H9 (cell line): Measurements from ENCODE around the gene TBXAS1. TPM values are rescaled to one million over a fixed set of nuclear protein-coding genes. Genes with fewer than 3 reads are reported as not detected.

Experiments used
- DNase-seq: peaks from one replicate; pipeline ENCODE4 v3.0.0-alpha.2; 2017
- H2AFZ ChIP-seq: one replicate; pipeline ENCODE4 v1.6.1; 2013; ENCODE audit warnings: mild to moderate bottlenecking, low read length, control low read depth, moderate library complexity
- H2AK5ac ChIP-seq: 2 replicates; pipeline ENCODE4 v1.6.1; 2013; ENCODE audit warnings: low read length, control low read depth, mixed read lengths; ENCODE audit not compliant: insufficient read length
- H2BK120ac ChIP-seq: one replicate; pipeline ENCODE4 v1.6.1; 2013; ENCODE audit warnings: low read depth, mild to moderate bottlenecking, low read length, control low read depth, inconsistent platforms; ENCODE audit not compliant: poor library complexity, severe bottlenecking
- H2BK12ac ChIP-seq: 2 replicates; pipeline ENCODE4 v1.6.1; 2013; ENCODE audit warnings: low read length, control low read depth, mixed read lengths, low read depth; ENCODE audit not compliant: insufficient read length
- H2BK15ac ChIP-seq: 2 replicates; pipeline ENCODE4 v1.6.1; 2013; ENCODE audit warnings: low read depth, low read length, control low read depth
- H2BK20ac ChIP-seq: one replicate; pipeline ENCODE4 v1.6.1; 2013; ENCODE audit warnings: low read depth, mild to moderate bottlenecking, low read length, control low read depth, inconsistent platforms; ENCODE audit not compliant: poor library complexity, severe bottlenecking
- H2BK5ac ChIP-seq: 2 replicates; pipeline ENCODE4 v1.6.1; 2013; ENCODE audit warnings: low read length, control low read depth, mixed read lengths; ENCODE audit not compliant: insufficient read length
- H3K14ac ChIP-seq: 2 replicates; pipeline ENCODE4 v1.6.1; 2013; ENCODE audit warnings: low read length, control low read depth; ENCODE audit not compliant: insufficient read depth
- H3K18ac ChIP-seq: 2 replicates; pipeline ENCODE4 v1.6.1; 2013; ENCODE audit warnings: low read depth, mild to moderate bottlenecking, mixed read lengths, low read length, control low read depth; ENCODE audit not compliant: insufficient read length
- H3K23ac ChIP-seq: 2 replicates; pipeline ENCODE4 v1.6.1; 2013; ENCODE audit warnings: low read length, control low read depth, mixed read lengths, low read depth; ENCODE audit not compliant: insufficient read length
- H3K23me2 ChIP-seq: 2 replicates; pipeline ENCODE4 v1.6.1; 2013; ENCODE audit warnings: low read depth, mild to moderate bottlenecking, mixed read lengths, low read length, control low read depth; ENCODE audit not compliant: insufficient read length, poor library complexity, severe bottlenecking
- H3K27ac ChIP-seq: 2 replicates; pipeline ENCODE4 v1.5.1; 2013; ENCODE audit warnings: low read length, control low read depth, mixed read lengths, low read depth; ENCODE audit not compliant: insufficient read length
- H3K27me3 ChIP-seq: 2 replicates; pipeline ENCODE4 v1.6.1; 2013; ENCODE audit warnings: low read length, control low read depth, inconsistent platforms; ENCODE audit not compliant: insufficient read depth
- H3K4ac ChIP-seq: 2 replicates; pipeline ENCODE4 v1.6.1; 2013; ENCODE audit warnings: low read depth, mild to moderate bottlenecking, control low read depth, inconsistent platforms, low read length, moderate library complexity
- H3K4me1 ChIP-seq: 2 replicates; pipeline ENCODE4 v1.6.1; 2013; ENCODE audit warnings: low read length, control low read depth, inconsistent platforms; ENCODE audit not compliant: insufficient read depth
- H3K4me2 ChIP-seq: 2 replicates; pipeline ENCODE4 v1.6.1; 2013; ENCODE audit warnings: low read length, control low read depth, mixed read lengths; ENCODE audit not compliant: insufficient read length, insufficient read depth
- H3K56ac ChIP-seq: 2 replicates; pipeline ENCODE4 v1.6.1; 2013; ENCODE audit warnings: low read depth, mild to moderate bottlenecking, mixed read lengths, low read length, control low read depth; ENCODE audit not compliant: insufficient read length
- H3K79me1 ChIP-seq: 2 replicates; pipeline ENCODE4 v1.6.1; 2013; ENCODE audit warnings: low read depth, mild to moderate bottlenecking, moderate library complexity, low read length, control low read depth, inconsistent platforms; ENCODE audit not compliant: insufficient read depth, poor library complexity, severe bottlenecking
- H3K79me2 ChIP-seq: 2 replicates; pipeline ENCODE4 v1.6.1; 2013; ENCODE audit warnings: low read length, control low read depth, inconsistent platforms; ENCODE audit not compliant: insufficient read depth
- H3K9ac ChIP-seq: 2 replicates; pipeline ENCODE4 v1.6.1; 2013; ENCODE audit warnings: low read length, control low read depth, mixed read lengths; ENCODE audit not compliant: insufficient read length; ENCODE audit errors: extremely low read depth
- H3K9me3 ChIP-seq: one replicate; pipeline ENCODE4 v1.6.1; 2013; ENCODE audit warnings: low read depth, low read length, inconsistent platforms; ENCODE audit not compliant: control insufficient read depth
- H3T11ph ChIP-seq: one replicate; pipeline ENCODE4 v1.6.1; 2013; ENCODE audit warnings: mild to moderate bottlenecking, low read length, control low read depth, inconsistent platforms
- H4K20me1 ChIP-seq: one replicate; pipeline ENCODE4 v1.6.1; 2013; ENCODE audit not compliant: control insufficient read depth, insufficient read length, insufficient read depth
- H4K5ac ChIP-seq: 2 replicates; pipeline ENCODE4 v1.6.1; 2013; ENCODE audit warnings: low read depth, mild to moderate bottlenecking, mixed read lengths, low read length, control low read depth; ENCODE audit not compliant: insufficient read length
- H4K8ac ChIP-seq: replicated peaks from 2 replicates; pipeline ENCODE4 v1.6.1; 2013; ENCODE audit warnings: low read length, control low read depth, mixed read lengths, low read depth; ENCODE audit not compliant: insufficient read length
- H4K91ac ChIP-seq: 2 replicates; pipeline ENCODE4 v1.6.1; 2013; ENCODE audit warnings: low read depth, mild to moderate bottlenecking, moderate library complexity, mixed read lengths, low read length, control low read depth; ENCODE audit not compliant: insufficient read length
- H3K27ac Mint-ChIP-seq, 3 experiments: 2 replicates in 2 of 3; 3 replicates in 1 of 3; pipeline ENCODE4 v1.8.0; 2020 to 2021; ENCODE audit warnings: mixed read lengths in 3 of 3, mild to moderate bottlenecking in 1 of 3, moderate library complexity in 1 of 3
- H3K27me3 Mint-ChIP-seq: 2 replicates; pipeline ENCODE4 v1.8.0; 2021; ENCODE audit warnings: low read depth, mild to moderate bottlenecking, moderate library complexity, mixed read lengths
- H3K36me3 Mint-ChIP-seq, 3 experiments: 2 replicates in 2 of 3; 3 replicates in 1 of 3; pipeline ENCODE4 v1.8.0; 2020 to 2021; ENCODE audit warnings: low read depth in 3 of 3, mixed read lengths in 3 of 3; ENCODE audit not compliant: insufficient read depth in 1 of 3
- H3K4me1 Mint-ChIP-seq, 2 experiments: 2 replicates each; pipeline ENCODE4 v1.8.0; 2020; ENCODE audit warnings: mixed read lengths in 2 of 2
- H3K4me3 Mint-ChIP-seq, 2 experiments: 2 replicates in 1 of 2; 3 replicates in 1 of 2; pipeline ENCODE4 v1.8.0; 2020 to 2021; ENCODE audit warnings: mild to moderate bottlenecking in 2 of 2, mixed read lengths in 2 of 2, moderate library complexity in 1 of 2
- H3K9me3 Mint-ChIP-seq, 2 experiments: 2 replicates in 1 of 2; 3 replicates in 1 of 2; pipeline ENCODE4 v1.8.0; 2020; ENCODE audit warnings: mild to moderate bottlenecking in 2 of 2, mixed read lengths in 2 of 2, moderate library complexity in 1 of 2
- CTCF ChIP-seq: fragments of 200-600 bp; sonication (generic); conservative IDR thresholded peaks from 3 replicates; pipeline ENCODE4 v1.8.0; 2021; ENCODE audit warnings: antibody characterized with exemption, mild to moderate bottlenecking
- WGBS: extraction: QIAGEN DNeasy Blood & Tissue Kit; methylation state at CpG from one replicate; pipeline ENCODE4 v1.1.7; 2013; ENCODE audit warnings: missing lambda C conversion rate, low lambda C conversion rate, mixed read lengths; ENCODE audit not compliant: insufficient read length; ENCODE audit errors: extremely low coverage; 5-methylcytosine and 5-hydroxymethylcytosine counted together
- total RNA-seq: library from RNA; stranded (reverse); gene quantifications from 2 replicates; pipeline ENCODE4 v1.2.1, GENCODE V29; 2021

The TBXAS1 gene
- total RNA-seq, 1 experiment from 2014 or later: 0.39 TPM

DNA sequence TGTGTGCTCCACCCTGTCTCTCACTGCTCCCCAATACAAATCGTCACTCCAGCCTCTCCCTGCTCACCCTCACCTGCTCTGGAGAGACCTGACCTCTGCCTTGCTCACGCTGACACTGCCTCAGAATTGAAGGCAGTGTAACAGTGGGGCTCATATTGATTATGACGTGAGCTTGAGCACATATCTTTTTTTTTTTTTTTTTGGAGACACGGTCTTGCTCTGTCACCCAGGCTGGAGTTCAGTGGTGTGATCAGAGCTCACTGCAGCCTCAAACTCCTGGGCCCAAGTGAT, 84.7 kb downstream of the TBXAS1 start:
- no peaks in the 10 kb centered on the region for H3K9me3 ChIP-seq

More for the DNA sequence above, 84.7 kb downstream of the TBXAS1 start:
- Histone ChIP-seq H3K4me1 (no peaks in the 10 kb centered on the region), H4K8ac (no peak overlapping the region), H2AFZ (no peak overlapping the region), H4K91ac (no peak overlapping the region), H2BK15ac (no peak overlapping the region), H4K20me1 (no peaks in the 10 kb centered on the region), H3K23me2 (no peaks in the 10 kb centered on the region), H3K27me3 (no peaks in the 10 kb centered on the region), H2BK120ac (no peak overlapping the region), H2BK20ac (no peak overlapping the region), H3K56ac (no peak overlapping the region), H3K4me2 (no peak overlapping the region), H3K79me2 (no peaks in the 10 kb centered on the region), H3K79me1 (no peaks in the 10 kb centered on the region), H3K4ac (no peak overlapping the region), H2AK5ac (no peak overlapping the region), H2BK5ac (no peak overlapping the region), H3K23ac (no peak overlapping the region), H3K18ac (no peak overlapping the region), H3K9ac (no peak overlapping the region), H3K27ac (no peak overlapping the region), H3K14ac (no peak overlapping the region), H4K5ac (no peak overlapping the region), H3T11ph (no peak overlapping the region), H2BK12ac (no peak overlapping the region)
- Mint-ChIP-seq H3K27me3 (no peaks in the 10 kb centered on the region; the same call in none of the 2 replicates), H3K36me3 (no peaks in the 10 kb centered on the region), H3K4me1 (peaks cover 4 to 9% of the 10 kb centered on the region in 2 experiments; a peak in 2 of 4 replicates), H3K27ac (no peak overlapping the region), H3K9me3 (no peaks in the 10 kb centered on the region), H3K4me3 (no peak overlapping the region)
- WGBS: no CpG with 5 or more reads among the region's 4 CpGs
- no peak for DNase-seq
- no peak for TF ChIP-seq CTCF
